GM23248 (cell line): Measurements from ENCODE around the gene TMEM164. TPM values are rescaled to one million over a fixed set of nuclear protein-coding genes. Genes with fewer than 3 reads are reported as not detected.
A peak's percentile ranks its signal among the peaks of the same experiment; 100 is the strongest.

ENCODE experiments used
- DNase-seq: peaks from one replicate; pipeline ENCODE4 v3.0.0-alpha.2; 2015
- H2AFZ ChIP-seq: fragments of 200-600 bp; sonication (generic); 2 replicates; pipeline ENCODE4 v1.6.1; 2016; ENCODE audit warnings: antibody characterized with exemption
- H3F3A ChIP-seq: fragments of 200-600 bp; sonication (generic); 2 replicates; pipeline ENCODE4 v1.6.1; 2016; ENCODE audit warnings: mild to moderate bottlenecking, antibody characterized with exemption, mixed run types; ENCODE audit not compliant: insufficient read depth
- H3K27ac ChIP-seq: fragments of 200-600 bp; sonication (generic); 2 replicates; pipeline ENCODE4 v1.5.1; 2016; ENCODE audit warnings: mild to moderate bottlenecking
- H3K27me3 ChIP-seq: fragments of 200-600 bp; sonication (generic); replicated peaks from 2 replicates; pipeline ENCODE4 v1.6.1; 2016; ENCODE audit warnings: mild to moderate bottlenecking; ENCODE audit not compliant: insufficient read depth
- H3K36me3 ChIP-seq: fragments of 200-600 bp; sonication (generic); 2 replicates; pipeline ENCODE4 v1.6.1; 2016; ENCODE audit warnings: low read depth, mild to moderate bottlenecking
- H3K4me1 ChIP-seq: fragments of 200-600 bp; sonication (generic); 2 replicates; pipeline ENCODE4 v1.6.1; 2016; ENCODE audit warnings: mild to moderate bottlenecking; ENCODE audit not compliant: insufficient read depth
- H3K4me2 ChIP-seq: fragments of 200-600 bp; sonication (generic); one replicate; pipeline ENCODE4 v1.6.1; 2016; ENCODE audit warnings: mild to moderate bottlenecking; ENCODE audit not compliant: unreplicated experiment
- H3K4me3 ChIP-seq: fragments of 200-600 bp; sonication (generic); 2 replicates; pipeline ENCODE4 v1.5.1; 2016; ENCODE audit warnings: mild to moderate bottlenecking
- H3K79me2 ChIP-seq: fragments of 200-600 bp; sonication (generic); 2 replicates; pipeline ENCODE4 v1.6.1; 2016; ENCODE audit warnings: mild to moderate bottlenecking; ENCODE audit not compliant: insufficient read depth
- H3K9ac ChIP-seq: fragments of 200-600 bp; sonication (generic); 2 replicates; pipeline ENCODE4 v1.6.1; 2016; ENCODE audit warnings: mild to moderate bottlenecking
- H3K9me2 ChIP-seq: fragments of 200-600 bp; sonication (generic); 2 replicates; pipeline ENCODE4 v1.6.1; 2016; ENCODE audit warnings: mixed run types, mild to moderate bottlenecking, moderate library complexity; ENCODE audit not compliant: insufficient read depth
- H3K9me3 ChIP-seq: fragments of 200-600 bp; sonication (generic); one replicate; pipeline ENCODE4 v1.6.1; 2017; ENCODE audit warnings: low read depth
- H4K20me1 ChIP-seq: fragments of 200-600 bp; sonication (generic); 2 replicates; pipeline ENCODE4 v1.6.0; 2016; ENCODE audit not compliant: insufficient read depth
- EZH2 ChIP-seq: fragments of 200-600 bp; sonication (generic); IDR thresholded peaks from 2 replicates; pipeline ENCODE4 v1.6.1; 2018; ENCODE audit warnings: antibody characterized with exemption, mild to moderate bottlenecking; ENCODE audit not compliant: insufficient read depth, poor library complexity, severe bottlenecking
- EZH2phosphoT487 ChIP-seq: fragments of 200-600 bp; sonication (generic); IDR thresholded peaks from 2 replicates; pipeline ENCODE4 v1.6.1; 2018; ENCODE audit warnings: antibody characterized with exemption, moderate library complexity, mild to moderate bottlenecking, low read depth; ENCODE audit not compliant: insufficient read depth
- WGBS, 2 experiments: methylation state at CpG; one replicate each; pipeline ENCODE4 v1.1.6; 2015 to 2017; ENCODE audit warnings: low lambda C conversion rate in 2 of 2, low coverage in 1 of 2; ENCODE audit errors: missing lambda C conversion rate in 2 of 2; 5-methylcytosine and 5-hydroxymethylcytosine counted together
- in situ Hi-C: fragments of 300-500 bp; cut with MboI; formaldehyde crosslinking; loops from 2 replicates; pipeline ENCODE4 v1.15.0; 2020
- polyA plus RNA-seq: library from polyadenylated mRNA; unstranded; fragments of >200 nt; fragmentation: Nextera tagmentation; extraction: Ambion mirVana; gene quantifications from 2 replicates; pipeline ENCODE4 v1.2.1, GENCODE V29; 2016
- total RNA-seq: library from RNA; depleted of rRNA; stranded (reverse); fragments of >200 nt; shearing (Covaris generic); gene quantifications from 2 replicates; pipeline ENCODE4 v1.2.3, GENCODE V29; 2014

The TMEM164 gene
- total and polyA plus RNA-seq, 2 experiments from 2014 or later = 1.4 to 9.1 TPM

DNA sequence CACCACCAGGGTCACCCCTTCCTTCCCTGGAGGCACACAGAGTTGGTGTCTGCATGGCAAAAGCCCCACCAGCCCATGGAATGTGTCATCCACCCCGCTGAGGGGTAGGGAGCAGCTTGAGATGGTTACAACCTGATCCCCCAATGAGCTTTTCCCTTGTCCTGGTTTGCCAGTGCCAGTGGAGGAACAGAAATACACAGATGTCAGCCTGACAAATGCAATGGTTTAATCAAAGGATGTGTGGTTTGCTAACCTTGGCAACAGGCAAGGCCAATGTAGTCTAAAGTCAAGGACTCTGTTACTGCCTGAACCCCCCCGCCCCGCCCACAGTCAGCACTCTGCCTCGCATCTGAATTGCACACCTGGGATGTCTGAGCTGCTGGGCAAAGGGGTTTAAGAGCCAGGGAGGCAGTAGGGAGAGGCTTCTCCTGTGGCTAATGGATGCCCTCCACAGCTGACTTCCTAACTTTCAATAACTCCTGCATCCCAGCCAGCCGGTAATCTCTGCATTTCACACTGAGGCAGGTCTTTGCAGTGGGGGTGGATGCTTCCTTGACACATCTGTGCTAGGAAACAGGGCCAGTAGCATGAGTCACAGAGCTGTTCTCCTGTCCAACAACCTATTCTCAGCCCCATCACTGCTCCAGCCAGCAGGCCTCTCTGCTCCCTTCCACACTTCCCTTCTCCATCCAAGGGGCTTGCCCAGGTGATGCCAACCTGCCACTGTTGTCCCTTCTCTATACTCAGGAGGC lies 177.4 kb downstream of the TMEM164 start:
- H3K4me3 ChIP-seq = no peak overlapping the region
- H3K4me2 ChIP-seq = peak overlapping the region; percentile 18
- no peaks in the 10 kb centered on the region for H3K79me2 ChIP-seq
- peak overlapping the region; percentile 66 for H3K9ac ChIP-seq
- H3K4me1 ChIP-seq = peaks cover 33% of the 10 kb centered on the region
- TF ChIP-seq EZH2phosphoT487 (no peak), EZH2 (no peak)
- DNase-seq = peak; percentile 84
- H3K27ac ChIP-seq = peak overlapping the region; percentile 92
- in situ Hi-C loops = no loop called here
- H3K36me3 ChIP-seq = no peaks in the 10 kb centered on the region
- H3K9me2 ChIP-seq = no peaks in the 10 kb centered on the region
- H2AFZ ChIP-seq = no peak overlapping the region
- no peaks in the 10 kb centered on the region for H4K20me1 ChIP-seq
- H3K27me3 ChIP-seq = no peaks in the 10 kb centered on the region
- no peaks in the 10 kb centered on the region for H3K9me3 ChIP-seq
- WGBS, 2 experiments = 50 to 72% methylated on average over 2 to 4 of the region's 5 CpGs
- H3F3A ChIP-seq = peaks cover 25% of the 10 kb centered on the region

DNA sequence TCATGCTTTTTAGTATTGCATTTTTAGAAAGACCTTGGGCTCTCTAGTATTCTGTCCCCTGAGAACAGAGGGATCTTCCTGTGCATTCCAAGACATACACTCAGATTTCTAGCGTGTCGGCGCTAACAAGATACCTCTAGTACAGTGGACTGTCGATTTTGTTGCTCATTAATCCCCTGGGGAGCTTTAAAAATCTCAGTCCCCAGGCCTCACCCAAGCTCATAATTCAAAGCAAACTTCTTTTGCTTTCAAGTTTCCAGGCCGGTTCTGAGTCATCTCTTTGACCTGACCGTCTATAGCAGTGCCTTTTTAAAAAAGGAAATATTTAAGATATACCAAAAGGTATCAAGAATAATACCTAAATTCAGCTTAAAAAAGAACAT lies 178.0 kb downstream of the TMEM164 start:
- Histone ChIP-seq H3K27me3 (no peaks in the 10 kb centered on the region), H3K9me3 (no peaks in the 10 kb centered on the region), H3K4me3 (no peak overlapping the region), H3K27ac (peak overlapping the region; percentile 92), H3F3A (peaks cover 25% of the 10 kb centered on the region), H2AFZ (no peak overlapping the region), H3K36me3 (no peaks in the 10 kb centered on the region), H3K79me2 (no peaks in the 10 kb centered on the region), H3K4me1 (peaks cover 33% of the 10 kb centered on the region), H3K4me2 (peak overlapping the region; percentile 34), H3K9me2 (no peaks in the 10 kb centered on the region), H4K20me1 (no peaks in the 10 kb centered on the region), H3K9ac (peak overlapping the region; percentile 66)
- in situ Hi-C loops = no loop called here
- TF ChIP-seq EZH2phosphoT487 (no peak), EZH2 (no peak)
- WGBS, 2 experiments = 0 to 1% methylated on average over 6 of the region's 6 CpGs
- peak; percentile 83 for DNase-seq

DNA sequence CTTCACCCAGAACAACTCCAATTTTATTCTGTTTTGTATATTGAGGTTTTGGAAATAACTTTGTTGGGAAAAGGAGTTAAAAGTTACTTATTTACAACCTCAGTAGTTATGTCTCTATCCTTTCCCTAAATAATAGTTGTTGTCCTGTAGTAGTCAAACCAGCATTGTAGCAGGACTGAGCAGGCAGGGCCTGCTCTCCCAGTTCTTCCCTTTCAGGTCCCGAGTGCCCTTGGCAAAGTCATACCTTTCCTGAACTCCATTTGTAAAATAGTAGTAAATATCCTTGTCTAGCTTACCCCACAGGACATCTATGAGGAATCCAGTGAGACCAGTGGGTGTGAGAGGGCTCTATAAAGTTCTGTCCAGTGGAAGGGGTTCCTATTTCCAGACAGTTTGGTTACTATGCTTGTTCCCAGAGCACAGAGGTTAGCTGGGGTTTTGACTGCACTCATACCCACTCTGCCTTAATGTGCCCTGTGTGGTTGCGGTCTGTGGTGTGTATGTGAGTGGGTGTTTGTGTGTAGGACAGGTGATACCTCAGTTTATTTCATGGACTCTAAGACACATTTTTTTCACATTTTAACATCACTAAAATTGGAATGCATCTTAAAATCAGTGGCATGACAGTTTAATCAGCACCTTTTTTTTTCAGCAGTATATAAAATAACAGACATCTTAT lies 178.7 kb downstream of the TMEM164 start:
- Histone ChIP-seq H3K9me3 (no peaks in the 10 kb centered on the region), H3K9me2 (no peaks in the 10 kb centered on the region), H3K36me3 (no peaks in the 10 kb centered on the region), H3K27me3 (no peaks in the 10 kb centered on the region), H3K79me2 (no peaks in the 10 kb centered on the region), H3K27ac (peak overlapping the region; percentile 92), H3K4me1 (peaks cover 33% of the 10 kb centered on the region), H3K9ac (peak overlapping the region; percentile 66), H3K4me2 (peak overlapping the region; percentile 34), H2AFZ (no peak overlapping the region), H4K20me1 (no peaks in the 10 kb centered on the region), H3F3A (peaks cover 25% of the 10 kb centered on the region), H3K4me3 (no peak overlapping the region)
- 95 to 100% methylated on average over 2 of the region's 2 CpGs for WGBS, 2 experiments
- in situ Hi-C loops = no loop called here
- TF ChIP-seq EZH2 = no peak
- TF ChIP-seq EZH2phosphoT487 = no peak
- DNase-seq = no peak

DNA sequence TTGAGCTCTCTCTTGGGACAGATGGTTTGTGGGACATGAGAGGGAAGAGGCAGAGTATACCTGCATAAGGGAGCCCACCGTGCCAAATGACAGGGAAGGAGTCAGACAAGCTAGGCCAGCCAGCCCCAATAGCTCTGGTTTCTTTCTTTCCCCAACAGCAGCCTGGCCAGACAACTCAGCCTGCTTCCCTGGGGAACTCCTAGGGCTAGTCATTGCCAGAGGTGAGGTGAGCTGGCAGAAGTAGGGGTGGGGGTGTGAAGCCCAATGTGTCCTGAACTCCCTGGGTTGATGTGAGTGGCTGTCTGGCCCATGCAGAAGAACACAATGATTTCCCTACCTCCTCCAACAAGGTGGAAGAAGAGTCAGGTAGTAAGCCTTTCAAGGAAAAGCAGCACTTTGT lies 179.4 kb downstream of the TMEM164 start:
- Histone ChIP-seq H3K27me3 (no peaks in the 10 kb centered on the region), H4K20me1 (no peaks in the 10 kb centered on the region), H3K9me2 (no peaks in the 10 kb centered on the region), H3K9me3 (no peaks in the 10 kb centered on the region), H3F3A (peaks cover 25% of the 10 kb centered on the region), H3K36me3 (no peaks in the 10 kb centered on the region), H3K4me1 (peaks cover 33% of the 10 kb centered on the region), H2AFZ (no peak overlapping the region), H3K27ac (peak overlapping the region; percentile 92), H3K79me2 (no peaks in the 10 kb centered on the region), H3K9ac (peak overlapping the region; percentile 66), H3K4me3 (no peak overlapping the region), H3K4me2 (no peak overlapping the region)
- WGBS, 2 experiments = 82 to 88% methylated on average over 1 of the region's 1 CpG
- no peak for TF ChIP-seq EZH2
- TF ChIP-seq EZH2phosphoT487 = no peak
- in situ Hi-C loops = no loop called here
- DNase-seq = peak; percentile 69
